ENCODE data around the gene SLC16A5.

SLC16A5 gene

DNA sequence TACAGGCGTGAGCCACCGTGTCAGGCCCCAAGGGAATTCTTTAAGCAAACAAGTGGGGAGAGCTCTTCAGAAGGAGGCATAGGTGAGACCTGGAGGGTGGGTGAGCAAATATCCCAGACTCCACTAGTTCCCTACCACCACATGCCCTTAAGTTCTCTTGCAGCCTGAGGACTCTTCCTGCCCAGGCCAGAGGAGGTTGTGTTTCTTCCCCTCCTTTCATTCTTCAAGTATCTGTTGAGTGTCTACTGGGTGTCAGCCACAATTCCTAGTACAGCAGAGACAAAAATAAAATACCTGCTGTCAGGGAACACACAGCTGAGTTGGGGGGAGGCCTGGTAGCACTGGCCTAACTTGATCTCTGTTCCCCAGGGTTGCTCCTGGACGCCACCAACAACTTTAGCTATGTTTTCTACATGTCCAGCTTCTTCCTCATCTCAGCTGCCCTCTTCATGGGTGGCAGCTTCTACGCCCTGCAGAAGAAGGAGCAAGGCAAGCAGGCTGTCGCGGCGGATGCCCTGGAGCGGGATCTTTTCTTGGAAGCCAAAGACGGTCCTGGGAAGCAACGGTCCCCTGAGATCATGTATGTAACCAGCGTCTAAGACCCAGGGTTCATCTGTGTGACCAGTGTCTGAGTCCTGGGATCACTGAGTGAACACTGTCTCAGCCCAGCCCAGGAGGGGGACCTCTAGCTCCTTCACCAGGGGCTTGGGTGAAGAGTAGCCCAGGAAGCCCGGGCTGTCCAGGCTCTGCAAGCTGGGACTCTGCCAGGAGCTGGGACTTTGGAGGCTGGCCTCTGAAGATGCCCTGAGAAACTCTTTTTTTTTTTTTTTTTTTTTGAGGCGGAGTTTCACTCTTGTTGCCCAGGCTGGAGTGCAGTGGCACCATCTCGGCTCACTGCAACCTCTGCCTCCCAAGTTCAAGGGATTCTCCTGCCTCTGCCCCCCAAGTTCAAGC lies 16.1 kb downstream of the SLC16A5 start:
- Histone ChIP-seq H3K4me3 (no peak overlapping the region), H3K27ac (no peak overlapping the region)

DNA sequence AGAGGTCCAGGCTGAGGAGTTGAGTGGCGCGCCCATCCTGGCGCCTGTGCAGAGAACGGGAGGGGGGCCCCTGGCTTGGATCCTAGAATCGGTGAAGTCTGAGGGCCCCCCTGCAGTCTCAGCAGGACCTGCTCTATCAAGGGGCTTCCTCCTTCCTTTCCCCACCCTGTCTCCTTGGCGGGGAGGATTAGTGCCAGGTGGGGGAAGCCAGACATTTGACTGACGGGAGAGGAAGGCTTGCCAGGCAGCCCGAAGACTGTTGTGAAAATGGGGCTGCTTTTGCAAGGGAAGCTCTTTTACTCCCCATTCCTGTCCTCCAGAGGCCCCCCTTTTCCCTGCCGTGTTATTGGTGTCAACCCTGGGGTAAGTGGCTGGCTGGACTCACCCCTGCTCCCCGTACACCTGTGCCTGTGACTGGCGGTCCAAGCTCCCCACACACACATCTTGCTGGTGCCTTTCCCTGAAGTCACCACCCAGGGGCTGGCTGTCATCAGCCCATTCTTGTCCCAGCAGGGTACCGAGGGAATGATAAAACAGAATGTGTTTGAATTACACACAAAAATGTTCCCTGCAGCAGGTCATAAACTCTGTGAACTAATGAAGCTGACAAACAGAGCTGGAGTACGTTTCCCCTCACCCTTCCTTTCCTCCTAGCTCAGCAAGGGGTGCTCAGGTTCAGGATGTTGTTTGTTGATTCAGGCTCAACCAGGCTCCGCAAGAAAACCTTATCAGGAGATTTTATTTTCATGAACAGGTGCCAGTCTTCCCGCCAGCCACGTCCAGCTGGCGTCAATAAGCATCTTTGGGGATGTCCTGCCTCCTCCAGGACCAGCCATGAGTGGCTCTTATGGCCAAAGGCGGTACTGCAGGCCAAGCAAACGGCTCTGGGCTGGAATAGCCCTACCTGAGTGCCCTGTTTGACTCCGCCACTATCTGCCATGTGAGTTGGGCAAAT lies 17.6 kb downstream of the SLC16A5 start:
- Histone ChIP-seq H3K4me3 (no peak overlapping the region), H3K27ac (no peak overlapping the region)

DNA sequence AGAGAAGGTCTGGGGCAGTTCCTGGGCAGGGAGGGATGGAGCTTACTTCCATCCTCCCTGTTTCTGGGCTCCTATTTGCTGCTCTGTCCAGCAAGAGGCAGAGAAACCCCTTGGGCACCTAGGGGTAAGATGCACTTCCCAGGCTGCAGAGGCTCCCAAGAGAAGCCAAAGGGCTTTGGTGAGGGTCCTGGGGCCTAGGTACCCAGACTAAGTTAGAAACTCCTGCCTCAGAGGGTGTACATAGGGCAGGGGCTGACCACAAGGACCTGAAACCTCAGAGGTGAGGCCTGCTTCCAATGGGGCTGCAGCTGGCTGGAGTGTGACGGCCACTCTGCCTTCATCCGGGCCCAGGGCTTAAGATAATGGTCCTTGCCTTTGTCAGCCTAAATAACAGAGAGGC lies 20.4 kb downstream of the SLC16A5 start:
- Histone ChIP-seq H3K4me3 (no peak overlapping the region), H3K27ac (no peak overlapping the region)

DNA sequence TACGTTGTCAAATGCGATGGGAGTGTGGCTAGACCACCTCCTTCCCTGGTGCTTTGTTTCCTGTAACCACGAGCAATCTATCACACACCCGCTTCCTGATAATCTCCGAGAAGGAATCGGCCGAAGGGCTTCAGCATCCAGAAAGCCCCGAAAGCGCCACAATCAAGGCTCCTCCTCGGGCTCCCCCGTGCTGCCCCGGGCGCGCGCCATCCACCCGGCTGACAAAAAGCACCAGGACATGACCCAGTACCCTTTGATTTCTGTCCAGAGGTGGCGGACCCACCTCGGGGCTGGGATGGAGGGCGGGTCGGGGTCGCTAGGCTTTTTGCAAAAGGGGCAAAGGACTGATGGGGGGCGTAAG lies 21.3 kb downstream of the SLC16A5 start:
- Histone ChIP-seq H3K4me3 (peak overlapping the region; percentile 56 to 77 (median 73)), H3K27ac (peak overlapping the region in 11 of 21 experiments; percentile 31 to 91 (median 84))

DNA sequence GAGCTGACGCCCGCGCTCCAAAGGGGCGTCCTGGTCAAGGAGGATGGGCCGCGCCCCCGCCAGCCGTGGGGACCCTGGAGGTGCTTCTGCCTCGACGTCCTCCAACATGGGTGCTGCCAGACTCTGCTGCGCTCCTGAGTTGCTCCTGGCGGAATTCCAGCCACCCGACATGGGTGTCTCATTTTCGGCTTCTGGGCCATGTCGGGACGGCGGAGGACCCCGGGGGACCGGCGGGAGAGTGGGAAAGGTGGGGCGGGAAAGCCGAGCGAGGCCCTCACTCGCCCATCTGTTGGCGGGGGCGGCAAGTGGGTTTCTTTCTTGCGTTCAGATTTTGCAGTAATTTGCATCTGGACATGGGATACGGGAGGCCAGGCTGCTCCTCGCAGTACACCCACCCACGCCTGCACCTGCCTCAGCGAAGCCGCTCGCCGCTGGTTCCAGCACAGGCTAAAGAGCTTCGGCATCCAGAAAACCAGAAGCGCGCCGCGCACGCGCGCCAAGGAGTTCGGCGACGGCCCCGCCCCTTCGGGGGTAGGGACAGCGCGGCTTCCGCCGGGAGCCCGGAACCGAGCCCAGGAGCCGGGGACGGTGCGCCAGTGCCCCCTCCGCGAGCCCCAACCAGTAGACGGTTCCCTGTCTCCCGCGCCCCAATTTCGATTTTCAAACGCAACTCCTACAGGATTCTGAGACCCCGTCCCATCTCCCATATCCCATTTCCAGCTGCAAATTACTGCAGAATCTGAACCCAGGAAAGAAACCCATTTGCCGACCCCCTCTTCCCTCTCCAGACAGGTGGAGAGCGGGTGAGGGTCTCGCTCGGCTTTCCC lies 21.9 kb downstream of the SLC16A5 start, which contains the start of gene ARMC7:
TSS of gene ARMC7 (plus strand) at position 563 of the 827 bp plus-strand sequence. CDS start 320 bp downstream, outside the sequence.
- H3K27ac ChIP-seq, result peak within 1 kb of the TSS; percentile 47 to 94 (median 84)

DNA sequence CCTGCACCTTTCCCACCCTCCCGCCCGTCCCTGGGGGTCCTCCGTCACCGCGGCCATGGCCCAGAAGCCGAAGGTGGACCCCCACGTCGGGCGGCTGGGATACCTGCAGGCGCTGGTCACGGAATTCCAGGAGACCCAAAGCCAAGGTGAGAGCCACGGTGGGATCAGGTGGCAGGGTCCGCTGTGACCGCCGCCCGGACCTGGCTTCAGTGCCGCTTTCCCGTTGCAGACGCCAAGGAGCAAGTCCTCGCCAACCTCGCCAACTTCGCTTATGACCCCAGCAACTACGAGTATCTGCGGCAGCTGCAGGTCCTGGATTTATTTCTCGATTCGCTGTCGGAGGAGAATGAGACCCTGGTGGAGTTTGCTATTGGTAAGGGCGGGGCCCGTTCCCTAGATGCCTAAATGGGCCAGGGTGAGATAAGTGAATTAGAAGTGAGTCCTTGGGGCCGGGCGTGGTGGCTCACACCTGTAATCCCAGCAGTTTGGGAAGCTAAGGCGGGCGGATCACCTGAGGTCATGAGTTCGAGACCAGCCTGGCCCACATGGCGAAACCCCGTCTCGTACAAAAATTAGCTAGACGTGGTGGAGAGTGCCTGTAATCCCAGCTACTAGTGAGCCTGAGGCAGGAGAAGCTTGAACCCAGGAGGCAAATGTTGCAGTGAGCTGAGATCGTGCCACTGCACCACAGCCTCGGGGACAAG lies 22.6 kb downstream of the SLC16A5 start:
- Histone ChIP-seq H3K4me3 (peak overlapping the region; percentile 56 to 77 (median 73)), H3K27ac (peak overlapping the region; percentile 47 to 94 (median 84))

More for the DNA sequence above, 21.9 kb downstream of the SLC16A5 start, which contains the start of gene ARMC7:
- H3K4me3 ChIP-seq, result peak within 1 kb of the TSS; percentile 56 to 77 (median 73)

DNA sequence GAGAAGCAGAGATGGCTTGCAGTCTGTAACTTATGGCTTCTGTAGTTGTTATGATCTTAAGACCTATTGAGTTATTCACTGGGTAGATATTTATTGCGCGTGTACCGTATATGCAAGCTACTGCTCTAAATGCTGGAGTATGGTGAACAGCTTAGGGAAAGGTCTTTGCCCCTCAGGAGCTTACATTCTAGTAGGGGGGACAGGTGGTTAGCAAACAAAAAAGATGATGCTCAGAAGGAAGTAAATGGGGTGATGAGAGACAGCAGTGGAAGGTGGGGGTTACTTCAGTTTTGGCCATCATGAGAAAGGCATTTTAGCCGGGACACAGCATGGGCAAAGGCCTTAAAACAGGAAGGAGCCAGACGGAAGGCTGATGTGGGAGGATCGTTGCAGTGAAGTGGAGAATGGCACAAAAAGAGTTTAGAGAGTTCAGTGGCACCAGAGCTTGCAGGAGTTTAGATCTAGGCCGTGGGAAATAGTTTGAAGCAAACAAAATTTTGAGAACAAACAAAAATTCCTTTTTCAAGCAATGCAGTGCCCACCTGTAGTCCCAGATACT lies 24.1 kb downstream of the SLC16A5 start:
- no peak overlapping the region for H3K4me3 ChIP-seq
- no peak overlapping the region for H3K27ac ChIP-seq

DNA sequence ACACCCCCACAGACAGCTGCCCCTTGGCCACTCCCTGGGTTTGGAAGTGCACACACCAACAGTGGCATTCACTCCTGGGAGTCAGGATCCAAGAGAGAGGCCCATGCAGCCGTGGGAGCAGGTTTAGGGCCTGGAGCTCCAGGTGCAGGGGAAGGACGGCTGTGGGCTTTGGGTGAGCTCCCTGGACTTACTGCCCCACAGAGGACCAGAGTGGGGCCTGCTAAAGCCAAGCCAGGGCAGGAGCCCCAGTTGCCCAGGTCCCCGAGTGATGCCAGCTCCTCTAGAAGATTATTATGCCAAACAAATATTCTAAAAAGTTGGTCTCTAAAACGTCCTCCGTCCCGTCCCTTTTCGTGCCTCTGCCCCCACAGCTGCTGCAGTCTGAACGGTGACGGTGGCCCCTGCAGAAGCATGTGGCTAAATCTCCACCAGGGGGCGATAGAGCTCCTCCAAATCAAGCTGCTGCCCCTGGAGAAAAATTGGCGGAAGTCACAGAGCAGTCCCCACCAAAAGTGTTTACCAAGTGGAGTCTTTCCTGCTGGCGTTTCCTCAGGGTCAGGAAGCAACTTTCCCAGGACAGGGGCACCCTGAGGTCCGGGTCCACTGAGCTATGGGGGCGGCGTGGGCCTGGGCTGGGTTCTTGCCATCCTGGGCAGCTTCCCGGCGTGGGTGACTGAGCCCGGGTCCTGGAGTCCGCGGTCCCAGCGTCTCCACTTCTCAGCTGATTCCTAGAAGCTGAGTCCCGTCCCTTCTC lies 26.2 kb downstream of the SLC16A5 start:
- H3K27ac ChIP-seq, result peak overlapping the region; percentile 57 to 98 (median 84)
- peak overlapping the region; percentile 33 to 51 (median 45) for H3K4me3 ChIP-seq

DNA sequence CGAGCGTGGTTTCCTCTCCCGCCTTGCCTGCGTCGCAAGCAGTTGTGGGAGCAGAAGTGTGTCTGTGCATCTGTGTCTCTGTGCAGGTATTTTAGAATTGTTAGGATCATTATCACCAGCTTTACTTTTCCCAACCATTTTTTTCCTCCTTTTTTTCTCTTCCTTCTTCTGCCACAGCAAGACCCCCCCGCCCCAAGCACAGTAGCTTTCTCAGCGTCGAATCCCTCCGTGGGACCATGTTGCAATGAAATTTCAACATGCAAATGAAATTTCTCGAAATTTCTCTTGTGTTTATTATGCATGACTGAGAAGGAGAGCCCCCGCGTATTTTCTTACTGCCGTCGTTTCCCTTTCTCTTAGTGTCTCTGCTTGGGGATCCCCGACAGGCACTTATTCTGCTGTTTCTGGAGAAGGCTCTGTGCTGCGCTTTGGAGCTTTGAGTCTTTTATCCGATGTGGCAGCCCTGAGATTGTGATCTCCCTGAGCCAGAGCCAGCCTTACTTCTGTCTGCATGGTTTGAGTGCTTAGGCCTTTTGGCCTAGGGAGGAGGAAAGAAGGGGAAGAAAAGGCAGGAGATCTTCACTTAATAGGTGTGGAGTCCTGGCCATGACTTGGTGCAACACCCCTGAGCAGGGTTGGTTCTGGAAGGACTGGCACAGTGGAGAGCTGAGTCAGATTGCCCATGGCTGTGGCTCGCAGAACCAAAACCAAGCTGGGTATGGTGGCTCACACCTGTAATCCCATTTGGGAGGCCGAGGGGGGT lies 27.0 kb downstream of the SLC16A5 start:
- Histone ChIP-seq H3K27ac (peak overlapping the region; percentile 57 to 98 (median 84)), H3K4me3 (peak overlapping the region; percentile 33 to 51 (median 45))

DNA sequence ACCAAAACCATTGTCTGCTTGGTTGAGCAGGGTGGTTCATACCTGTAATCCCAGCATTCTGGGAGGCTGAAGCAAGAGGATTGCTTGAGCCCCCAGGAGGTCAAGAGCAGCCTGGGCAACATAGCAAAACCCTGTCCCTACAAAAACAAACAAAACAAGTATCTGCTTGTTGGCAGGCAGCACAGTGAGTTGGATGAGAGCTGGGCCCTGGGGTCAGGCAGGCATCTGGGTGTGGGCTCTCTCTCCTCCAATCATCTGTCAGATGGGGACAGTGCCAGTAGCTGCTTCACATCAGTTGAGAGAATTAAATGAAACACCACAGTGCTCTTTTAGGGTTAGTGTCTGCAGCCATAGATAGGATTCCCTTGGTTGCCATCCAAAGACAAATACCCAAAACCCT lies 27.8 kb downstream of the SLC16A5 start:
- peak overlapping the region in 6 of 21 experiments; percentile 34 to 96 (median 86) for H3K27ac ChIP-seq
- H3K4me3 ChIP-seq, result no peak overlapping the region

DNA sequence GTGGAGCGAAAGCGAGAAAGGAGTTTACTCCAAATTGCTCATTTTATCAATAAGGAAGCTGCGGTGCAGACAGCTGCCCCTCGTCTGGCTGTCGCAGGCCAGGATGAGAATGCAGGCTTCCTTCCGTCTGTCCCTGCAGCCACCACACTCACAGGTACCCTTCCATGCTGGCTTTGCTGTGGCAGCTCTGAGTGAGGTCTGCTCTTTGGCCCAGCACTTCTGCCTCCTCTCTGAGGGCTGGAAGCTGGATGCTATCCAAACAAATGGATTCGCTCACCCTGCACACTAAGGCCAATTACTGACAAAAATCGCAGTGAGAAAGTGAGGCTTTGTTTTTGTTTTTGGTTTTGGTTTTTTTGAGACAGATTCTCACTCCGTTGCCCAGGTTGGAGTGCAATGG lies 29.0 kb downstream of the SLC16A5 start:
- no peak overlapping the region for H3K27ac ChIP-seq
- H3K4me3 ChIP-seq, result no peak overlapping the region

DNA sequence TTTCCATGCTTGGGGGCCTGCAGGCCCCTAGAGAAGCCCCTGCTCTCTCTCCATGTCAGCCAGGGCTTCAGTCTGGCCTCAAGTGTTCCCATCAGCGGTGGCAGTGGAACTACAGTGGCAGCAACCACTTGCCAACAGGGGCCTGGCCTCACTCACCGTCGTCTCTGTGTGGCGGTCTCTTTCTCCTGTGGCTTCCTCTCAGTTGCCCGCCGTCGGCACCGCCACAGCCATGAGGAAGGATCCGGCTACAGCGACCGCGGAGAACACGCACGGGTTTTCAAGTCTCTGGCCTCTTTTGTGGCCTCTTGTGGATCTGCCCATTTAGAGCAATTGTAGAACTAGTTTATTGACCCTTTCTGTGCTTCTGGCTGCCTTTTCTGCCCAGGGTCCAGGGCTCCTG lies 30.6 kb downstream of the SLC16A5 start:
- Histone ChIP-seq H3K4me3 (no peak overlapping the region), H3K27ac (no peak overlapping the region)

DNA sequence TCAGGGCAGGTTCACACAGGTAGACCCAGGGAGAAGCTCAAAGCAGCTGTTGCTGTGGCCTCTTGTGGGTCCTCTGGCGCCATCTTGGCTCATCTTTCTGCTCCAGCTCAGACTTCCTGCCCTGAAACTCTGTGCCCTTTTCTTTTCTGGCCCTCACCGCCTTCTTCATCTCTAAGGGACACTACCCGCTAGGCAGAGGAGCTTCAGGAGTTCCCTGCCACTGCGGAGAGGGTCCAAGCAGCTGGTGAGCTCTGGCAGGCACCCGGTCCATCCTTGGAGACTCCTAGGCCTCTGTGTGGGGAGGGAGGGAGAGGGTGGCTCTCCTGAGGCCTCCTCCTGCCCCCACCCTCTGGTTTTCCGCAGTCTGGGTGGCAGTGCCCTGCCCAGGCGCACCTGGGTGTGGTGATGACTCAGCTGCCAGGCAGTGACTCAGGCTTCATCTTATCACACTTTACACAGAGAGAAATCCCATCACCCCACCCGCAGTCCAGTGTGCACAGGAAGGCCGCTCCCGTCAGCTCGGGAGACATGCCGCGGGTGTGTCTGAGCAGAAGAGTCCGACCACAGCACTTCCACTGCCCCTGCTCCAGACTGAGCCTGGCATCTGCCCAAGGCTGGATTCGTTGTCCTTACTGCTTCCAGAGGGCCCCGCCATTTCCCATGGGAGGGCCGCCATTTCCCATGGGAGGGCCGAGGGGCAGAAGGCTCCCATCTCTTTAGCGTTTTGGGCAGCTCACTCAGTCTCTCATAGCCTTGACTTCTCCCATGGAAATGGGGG lies 36.5 kb downstream of the SLC16A5 start:
- Histone ChIP-seq H3K27ac (peak overlapping the region in 20 of 21 experiments; percentile 62 to 90 (median 83)), H3K4me3 (no peak overlapping the region)

DNA sequence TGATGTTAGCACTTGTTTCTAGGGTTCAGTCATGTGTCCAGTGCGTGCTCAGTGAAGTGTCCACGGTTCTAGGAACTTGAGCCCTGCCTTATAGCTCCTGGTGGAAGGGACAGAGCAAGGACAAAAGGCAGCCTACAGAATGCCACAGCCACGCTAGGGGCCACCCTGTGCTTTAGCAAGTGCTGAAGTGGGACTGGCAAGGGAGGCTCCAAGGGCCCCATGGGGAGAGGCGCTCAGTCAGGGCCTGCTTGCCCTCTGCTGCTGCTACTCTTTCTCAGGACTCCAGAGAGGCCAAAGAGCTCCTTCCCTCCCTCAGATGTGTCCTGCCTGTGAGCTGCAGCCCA lies 37.0 kb downstream of the SLC16A5 start:
- no peak overlapping the region for H3K4me3 ChIP-seq
- H3K27ac ChIP-seq, result peak overlapping the region in 20 of 21 experiments; percentile 52 to 90 (median 83)

DNA sequence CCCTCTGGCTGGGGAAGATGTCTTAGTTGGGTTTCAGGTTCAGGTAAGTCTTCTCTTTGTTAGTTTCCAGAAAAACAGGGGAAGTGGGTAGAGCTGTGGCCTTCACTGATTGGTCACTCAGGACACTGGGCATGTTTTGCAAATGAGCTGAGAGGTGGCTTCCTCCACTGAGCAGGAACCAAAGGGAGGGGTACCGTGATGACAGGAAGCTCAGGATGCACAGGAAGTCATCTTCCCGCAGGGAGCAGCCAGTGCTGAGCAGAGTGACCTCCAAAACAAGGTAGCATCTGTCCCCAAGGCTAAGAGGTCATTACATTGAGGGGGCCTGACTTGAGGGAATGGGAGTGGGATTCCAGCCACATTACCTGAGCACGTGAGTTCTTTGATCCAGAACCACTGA lies 38.2 kb downstream of the SLC16A5 start:
- H3K4me3 ChIP-seq, result no peak overlapping the region
- peak overlapping the region in 7 of 21 experiments; percentile 83 to 90 (median 84) for H3K27ac ChIP-seq

DNA sequence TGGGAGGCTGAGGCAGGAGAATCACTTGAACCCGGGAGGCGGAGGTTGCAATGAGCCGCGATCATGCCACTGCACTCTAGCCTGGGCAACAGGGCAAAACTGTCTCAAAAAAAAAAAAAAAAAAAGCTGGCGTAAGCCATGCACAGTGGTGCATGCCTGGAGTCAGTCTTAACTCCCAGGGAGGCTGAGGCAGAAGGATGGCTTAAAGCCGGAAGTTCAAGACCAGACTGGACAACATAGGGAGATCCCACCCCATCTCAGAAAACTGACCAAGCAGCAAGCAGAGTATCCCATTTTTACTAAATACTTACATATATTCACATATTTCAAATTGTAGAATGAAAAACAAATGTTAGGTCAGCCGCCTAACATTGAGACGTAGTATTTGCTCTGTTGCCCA lies 39.2 kb downstream of the SLC16A5 start:
- Histone ChIP-seq H3K27ac (peak overlapping the region in 1 of 21 experiments; percentile 21), H3K4me3 (no peak overlapping the region)
